ENCODE results near the gene PPP1R14B. TPM values are rescaled to one million over a fixed set of nuclear protein-coding genes. Genes with fewer than 3 reads are reported as not detected.

PPP1R14B gene
- total RNA-seq, 2 donors from 2014 or later: 113 to 234 TPM

DNA sequence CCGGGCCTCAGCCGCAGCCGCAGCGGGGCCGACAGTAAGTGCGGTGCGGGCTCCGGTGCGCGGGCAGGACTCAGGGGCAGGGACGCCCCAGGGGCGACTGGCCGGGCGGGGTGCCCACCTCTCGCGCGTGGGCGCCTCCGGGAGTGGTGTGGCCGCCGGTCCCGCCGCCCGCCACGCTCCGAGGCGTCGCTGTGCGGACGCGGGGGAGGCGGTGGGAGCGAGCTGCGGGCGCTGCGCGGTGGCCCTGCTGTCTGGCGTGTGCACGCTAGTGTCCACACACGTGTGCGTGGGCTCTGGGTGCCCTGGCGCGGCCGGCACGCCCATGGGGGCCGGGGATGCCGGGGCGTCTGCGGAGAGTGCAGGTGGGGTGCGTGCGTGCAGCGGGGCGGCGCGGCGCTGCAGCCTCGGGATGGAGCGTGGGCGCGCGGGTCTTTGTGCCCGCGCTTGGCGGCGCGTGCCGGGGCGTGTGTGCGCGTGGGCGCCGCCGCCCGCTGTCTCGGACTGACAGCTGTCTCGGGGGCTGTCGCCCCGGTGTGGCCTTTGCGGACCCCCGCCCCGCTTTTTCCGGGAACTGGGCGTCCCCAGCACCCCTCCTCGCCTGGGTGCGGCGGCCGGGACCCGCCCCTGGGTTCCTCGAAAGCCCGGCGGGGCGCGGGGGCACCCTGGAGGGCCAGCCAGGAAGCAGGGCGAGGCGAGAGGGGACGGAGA is 45.2 kb upstream of the PPP1R14B start:
- intact Hi-C loops (cut with DNase I): no loop called here

GRCh38 chr11:64291262-64291751 is 44.6 kb upstream of the PPP1R14B start, which contains the start of gene KCNK4:
Gene KCNK4, plus strand, starts transcription at chr11:64291302. Its CDS starts 1,717 bp downstream, at chr11:64293019.
- Histone ChIP-seq H3K4me1 (peaks cover 3% of the 10 kb centered on the region), H3K4me3 (peak within 1 kb of the TSS; percentile 19), H3K27ac (no peak within 1 kb of the TSS), H3K27me3 (peaks cover 51% of the 10 kb centered on the region), H3K9me3 (no peaks in the 10 kb centered on the region), H3K36me3 (no peaks in the 10 kb centered on the region), H3K9ac (ENCODE audit: low read depth in 2 of 2, low read length in 2 of 2) (peak within 1 kb of the TSS in 1 of 2 donors; percentile 43)
- DNase-seq: no peak
- no peak for TF ChIP-seq CTCF (IDR thresholded peaks at IDR 0.05)
- intact Hi-C loops (cut with DNase I): no loop called here

More for the DNA sequence above, 45.2 kb upstream of the PPP1R14B start:
- Histone ChIP-seq H3K27ac (no peak overlapping the region), H3K9me3 (no peaks in the 10 kb centered on the region), H3K4me3 (peak overlapping the region; percentile 19), H3K4me1 (peaks cover 3% of the 10 kb centered on the region), H3K9ac (ENCODE audit: low read depth in 2 of 2, low read length in 2 of 2) (peak overlapping the region in 1 of 2 donors; percentile 43), H3K36me3 (no peaks in the 10 kb centered on the region), H3K27me3 (peaks cover 57% of the 10 kb centered on the region)
- TF ChIP-seq CTCF (IDR thresholded peaks at IDR 0.05): no peak
- no peak for DNase-seq

GRCh38 chr11:64290352-64291261 is 43.9 kb upstream of the PPP1R14B start:
- no peak overlapping the region for H3K9ac ChIP-seq (ENCODE audit: low read depth in 2 of 2, low read length in 2 of 2)

DNA sequence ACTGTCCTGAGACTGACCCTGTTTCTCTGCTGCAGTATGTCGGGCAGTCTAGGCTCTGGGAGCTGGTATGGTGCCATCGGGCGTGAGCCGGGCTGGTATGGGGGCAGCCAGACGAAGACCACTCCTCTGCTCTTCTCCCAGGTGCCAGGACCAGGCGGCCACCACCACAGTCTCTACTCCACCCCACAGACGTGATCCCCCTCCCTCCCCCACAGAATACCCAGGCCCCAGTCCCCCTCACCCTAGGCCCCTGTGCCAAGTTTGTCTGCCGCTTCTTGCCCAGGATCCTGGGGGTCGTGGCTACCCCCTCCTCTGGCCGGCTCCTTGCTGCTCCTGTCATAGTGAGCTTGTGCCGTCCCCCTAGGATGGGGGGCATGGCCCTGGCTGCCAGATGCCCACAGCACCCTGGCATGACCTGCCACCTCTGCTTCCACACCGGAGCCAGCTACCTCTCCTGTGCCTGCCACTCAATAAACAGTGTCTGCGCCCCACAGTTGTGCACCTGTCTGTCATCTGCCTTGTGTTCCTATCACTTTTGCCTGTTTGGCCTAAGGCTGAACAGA is 42.3 kb upstream of the PPP1R14B start:
- Histone ChIP-seq H3K36me3 (no peaks in the 10 kb centered on the region), H3K4me3 (no peak overlapping the region), H3K27me3 (peaks cover 36% of the 10 kb centered on the region), H3K27ac (no peak overlapping the region), H3K9me3 (no peaks in the 10 kb centered on the region), H3K9ac (ENCODE audit: low read depth in 2 of 2, low read length in 2 of 2) (no peak overlapping the region), H3K4me1 (peaks cover 3% of the 10 kb centered on the region)
- DNase-seq: no peak
- no peak for TF ChIP-seq CTCF (IDR thresholded peaks at IDR 0.05)
- intact Hi-C loops (cut with DNase I): no loop called here

More at GRCh38 chr11:64290352-64291261, 43.9 kb upstream of the PPP1R14B start:
- Histone ChIP-seq H3K27me3 (peaks cover 44% of the 10 kb centered on the region), H3K36me3 (no peaks in the 10 kb centered on the region), H3K4me3 (no peak overlapping the region), H3K9me3 (no peaks in the 10 kb centered on the region), H3K4me1 (peaks cover 3% of the 10 kb centered on the region), H3K27ac (no peak overlapping the region)
- no peak for DNase-seq
- TF ChIP-seq CTCF (IDR thresholded peaks at IDR 0.05): no peak
- intact Hi-C loops (cut with DNase I): no loop called here

DNA sequence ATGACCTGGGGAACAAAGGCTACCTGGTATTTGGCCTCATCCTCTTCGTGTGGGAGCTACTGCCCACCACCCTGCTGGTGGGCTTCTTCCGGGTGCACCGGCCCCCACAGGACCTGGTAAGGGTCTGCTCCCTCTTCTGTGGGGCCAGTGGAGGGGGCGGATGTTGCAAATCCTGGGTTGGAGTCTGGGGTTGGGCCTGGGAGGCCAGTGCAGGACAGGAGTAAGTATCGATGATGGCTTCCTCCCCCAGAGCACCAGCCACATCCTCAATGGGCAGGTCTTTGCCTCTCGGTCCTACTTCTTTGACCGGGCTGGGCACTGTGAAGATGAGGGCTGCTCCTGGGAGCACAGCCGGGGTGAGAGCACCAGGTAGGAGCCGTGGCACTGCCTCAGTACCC is 41.6 kb upstream of the PPP1R14B start:
- no peak for DNase-seq
- peaks cover 34% of the 10 kb centered on the region for H3K27me3 ChIP-seq
- H3K4me3 ChIP-seq: no peak overlapping the region
- no peaks in the 10 kb centered on the region for H3K36me3 ChIP-seq
- H3K9ac ChIP-seq (ENCODE audit: low read depth in 2 of 2, low read length in 2 of 2): no peak overlapping the region
- intact Hi-C loops (cut with DNase I): no loop called here
- H3K4me1 ChIP-seq: peaks cover 11% of the 10 kb centered on the region
- H3K27ac ChIP-seq: no peak overlapping the region
- H3K9me3 ChIP-seq: no peaks in the 10 kb centered on the region
- TF ChIP-seq CTCF (IDR thresholded peaks at IDR 0.05): no peak
